LoVo (cell line): ENCODE data around the gene MBD4.
"Not testable (repeated sequence)": the region's sequence is repeated elsewhere in the genome, so short reads cannot be mapped to it uniquely, and the experiment has no call there.

ENCODE experiments used
- DNase-seq: peaks from one replicate; pipeline ENCODE4 v3.0.0-alpha.2; 2016; ENCODE audit warnings: low spot score

Gene MBD4

DNA sequence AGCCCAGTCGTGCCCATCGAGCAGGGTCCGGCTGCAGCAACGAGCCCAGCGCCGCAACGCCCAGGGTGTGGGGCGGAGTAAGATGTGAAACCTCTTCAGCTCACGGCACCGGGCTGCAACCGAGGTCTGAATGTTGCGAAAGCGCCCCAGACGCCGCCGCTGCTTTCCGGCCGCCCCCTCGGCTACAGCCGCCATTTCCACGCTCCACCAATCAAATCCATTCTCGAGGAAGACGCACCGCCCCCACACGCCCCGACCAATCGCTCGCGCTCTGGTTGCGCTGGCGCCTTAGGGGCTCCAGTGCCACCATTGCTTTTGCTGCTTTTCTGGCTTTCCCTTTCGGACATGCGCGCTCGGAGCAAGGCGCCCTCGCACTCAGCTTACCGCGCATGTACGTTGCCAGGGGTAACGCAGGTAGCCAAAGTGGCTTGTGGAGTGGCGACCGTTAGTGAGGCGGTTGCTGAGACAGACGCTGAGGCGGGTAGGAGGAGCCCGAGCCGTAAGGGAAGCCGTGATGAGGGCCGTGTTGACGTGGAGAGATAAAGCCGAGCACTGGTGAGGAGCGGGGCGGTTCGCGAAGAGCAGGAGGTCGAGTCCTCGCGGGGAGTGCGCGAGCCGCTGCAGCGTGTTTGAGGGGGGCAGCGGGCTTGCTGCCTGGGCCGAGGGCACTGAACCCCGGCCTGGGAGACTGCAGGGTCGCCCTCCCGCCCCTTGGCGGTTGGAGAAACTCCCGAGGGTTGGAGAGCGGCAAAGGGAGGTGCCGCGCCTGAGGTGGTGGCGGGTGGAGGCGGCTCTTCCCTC is at the start of gene MBD4, which contains the start of gene IFT122:
Gene MBD4, minus strand, starts transcription at position 132 of the 801 bp plus-strand sequence. Its CDS starts 115 bp downstream, at position 17.
Gene IFT122, plus strand, starts transcription at position 408 of the 801 bp plus-strand sequence. Its CDS starts 107 bp downstream, at position 515.
- DNase-seq: peak; percentile 97

DNA sequence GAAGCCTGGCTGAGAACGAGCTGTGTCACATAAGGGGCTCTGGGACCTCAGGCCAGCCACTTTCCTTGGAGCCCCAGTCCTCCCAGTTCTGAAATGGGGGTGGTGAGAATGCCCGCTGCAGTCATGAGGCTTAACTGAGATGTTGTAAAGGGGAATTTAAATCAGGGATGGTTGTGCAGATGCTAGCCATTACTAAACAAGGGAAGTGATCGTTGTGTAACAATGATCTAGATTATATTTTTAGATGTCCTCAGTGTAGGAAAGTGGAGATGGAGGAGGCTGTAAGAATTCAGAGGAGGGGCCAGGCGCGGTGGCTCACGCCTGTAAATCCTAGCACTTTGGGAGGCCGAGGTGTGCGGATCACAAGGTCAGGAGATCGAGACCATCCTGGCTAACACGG is 49.5 kb upstream of the MBD4 start:
- DNase-seq: not testable (repeated sequence)

DNA sequence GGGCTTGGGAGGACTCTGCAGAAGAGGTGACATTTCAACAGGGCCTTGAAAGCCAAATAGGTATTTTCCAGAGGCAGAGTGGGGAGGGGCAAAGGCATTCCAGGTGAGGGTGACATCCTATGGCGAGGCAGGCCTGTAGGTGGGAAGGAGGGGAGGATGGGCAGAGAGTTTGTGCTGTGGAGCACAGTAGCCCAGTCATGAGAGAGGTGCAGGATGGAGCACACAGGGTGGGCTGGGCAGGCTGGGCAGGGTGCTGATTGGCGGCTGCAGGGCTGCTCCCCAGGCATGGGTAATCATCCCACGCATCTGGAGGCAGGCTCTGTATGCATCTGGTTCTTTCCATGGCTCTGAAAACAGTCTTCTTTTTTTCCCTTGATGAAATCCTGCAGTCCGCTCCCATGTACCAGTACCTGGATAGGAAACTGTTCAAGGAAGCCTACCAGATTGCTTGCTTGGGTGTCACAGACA is 48.2 kb upstream of the MBD4 start:
- not testable (repeated sequence) for DNase-seq

DNA sequence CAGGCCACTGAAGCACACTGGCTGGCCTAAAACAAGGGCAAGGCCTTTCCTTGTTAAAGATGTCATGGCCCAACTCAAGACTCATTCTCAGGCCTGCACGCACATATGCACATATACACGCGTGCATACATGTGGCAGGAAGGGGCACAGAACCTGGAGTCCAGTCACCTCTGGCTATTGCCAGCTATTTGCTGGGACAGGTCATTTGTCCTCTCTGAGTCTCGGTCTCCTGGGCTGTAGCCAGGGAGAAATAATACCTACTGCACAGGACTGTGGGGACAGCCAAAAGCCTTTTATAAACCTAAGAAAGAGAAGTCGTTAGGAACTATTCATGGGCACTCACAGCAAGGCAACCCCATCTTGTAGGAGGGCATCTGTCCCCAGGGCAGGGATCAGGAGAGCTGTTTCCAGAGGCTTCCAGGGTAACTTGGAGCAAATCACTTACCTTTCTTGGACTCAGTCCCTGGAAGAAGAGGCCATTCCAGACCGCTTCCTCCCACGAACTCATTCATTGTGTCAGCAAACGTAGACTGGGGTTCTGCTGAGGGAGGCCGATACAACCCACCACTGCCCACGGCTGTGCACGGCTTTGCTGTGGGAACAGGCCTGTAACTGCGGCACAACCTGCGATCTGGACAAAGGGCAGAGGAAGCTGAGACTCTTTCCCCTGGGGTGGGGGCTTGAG is 47.6 kb upstream of the MBD4 start:
- no peak for DNase-seq

DNA sequence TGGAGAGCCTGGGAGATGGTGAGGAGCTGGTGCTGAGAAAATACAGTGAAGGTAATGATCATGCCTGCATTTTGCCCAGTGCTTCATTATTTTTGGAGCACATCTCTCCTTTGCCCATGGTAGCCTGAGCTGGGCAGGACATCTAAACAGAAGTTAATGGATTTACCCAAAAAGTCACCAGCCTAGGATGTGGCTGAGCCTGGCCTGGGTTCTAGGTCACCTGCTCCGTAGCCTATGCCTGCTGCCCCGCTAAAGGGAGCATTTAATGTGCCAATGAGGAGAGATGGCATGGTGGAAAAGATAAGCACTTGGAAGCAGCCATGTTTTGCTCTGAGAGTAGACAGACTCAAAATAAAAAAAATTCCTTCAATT is 46.9 kb upstream of the MBD4 start:
- no peak for DNase-seq

DNA sequence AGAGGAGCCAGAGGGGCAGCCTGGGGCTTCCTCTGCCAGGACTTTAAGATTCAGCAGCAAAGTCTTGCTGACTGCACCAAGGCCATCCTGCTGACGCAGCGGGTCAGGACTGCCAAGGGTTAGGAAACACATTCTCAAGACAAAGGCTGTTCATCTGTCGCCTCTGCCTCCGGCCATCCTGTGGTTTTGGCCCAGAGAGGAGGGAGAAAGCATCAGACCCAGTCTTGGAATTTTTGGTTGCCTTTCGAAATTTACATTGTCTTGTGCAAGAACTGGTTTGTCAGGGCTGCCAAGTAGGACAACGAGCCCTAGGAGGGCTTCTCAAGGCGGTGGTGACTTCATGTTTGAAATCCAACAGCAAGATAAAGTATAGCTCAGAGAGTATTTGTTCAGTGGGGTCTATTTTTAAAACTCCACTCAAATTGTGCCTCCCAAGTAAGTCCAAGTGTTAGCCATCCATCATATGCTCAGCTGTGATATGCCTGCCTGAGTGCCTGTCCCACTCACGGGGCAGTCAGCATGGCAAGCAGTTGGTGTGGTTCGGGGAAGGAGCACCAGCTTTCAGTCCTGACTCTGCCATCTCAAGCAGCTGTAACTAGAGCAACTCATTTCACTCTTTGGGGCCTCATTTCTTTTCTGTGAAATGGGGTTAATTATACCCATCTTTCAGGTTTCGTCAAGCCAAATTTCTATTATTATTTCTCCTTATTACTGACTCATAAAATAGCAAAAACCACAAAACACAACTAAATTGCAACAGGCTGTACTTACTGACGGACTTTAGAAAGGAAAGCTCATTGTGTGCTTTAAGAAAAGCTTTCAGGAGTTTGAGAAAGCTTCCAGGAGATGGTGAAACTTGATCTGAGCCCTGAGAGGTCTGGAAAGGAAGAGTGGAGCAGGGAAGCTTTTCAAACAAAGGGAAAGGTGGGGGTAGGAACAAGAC is 46.2 kb upstream of the MBD4 start:
- DNase-seq: no peak

DNA sequence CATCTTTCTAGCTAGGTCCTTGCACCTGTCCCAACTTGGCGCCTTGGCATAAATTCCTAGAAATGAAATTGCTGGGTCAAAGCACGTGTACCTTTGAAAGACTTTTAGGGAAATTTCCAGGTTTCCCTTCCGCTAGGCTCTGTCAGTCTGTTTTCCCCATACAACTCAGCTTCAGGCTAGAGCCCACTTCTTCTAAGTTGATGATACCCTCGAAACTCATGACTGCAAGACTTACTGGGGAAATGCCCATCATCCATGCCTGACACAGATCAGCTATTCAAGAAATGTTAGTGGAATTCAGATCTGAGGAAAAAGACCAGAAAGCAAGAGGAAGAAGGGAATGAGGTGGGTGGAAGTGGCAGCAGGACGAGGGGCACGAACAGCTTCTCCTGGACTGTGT is 45.4 kb upstream of the MBD4 start:
- not testable (repeated sequence) for DNase-seq

DNA sequence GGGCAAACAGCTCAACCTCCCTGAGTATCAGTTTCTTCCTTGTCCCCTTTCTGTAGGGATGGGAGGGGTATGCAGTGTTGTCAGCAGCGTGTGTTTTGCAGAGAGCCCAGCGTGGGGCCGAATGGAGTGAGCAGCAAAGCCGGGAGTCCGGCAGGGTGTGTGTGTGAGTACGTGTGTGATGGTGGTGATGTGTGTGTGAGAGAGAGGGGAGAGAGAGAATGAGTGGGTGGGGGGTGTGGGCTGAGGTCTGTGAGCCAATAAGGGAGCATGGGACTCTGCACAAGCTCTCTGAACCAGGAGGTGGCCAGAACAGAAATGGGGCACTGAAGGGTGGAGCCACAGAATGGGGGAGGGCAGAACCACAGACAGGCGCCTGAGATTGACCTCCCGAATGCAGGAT is 44.1 kb upstream of the MBD4 start:
- DNase-seq: no peak

DNA sequence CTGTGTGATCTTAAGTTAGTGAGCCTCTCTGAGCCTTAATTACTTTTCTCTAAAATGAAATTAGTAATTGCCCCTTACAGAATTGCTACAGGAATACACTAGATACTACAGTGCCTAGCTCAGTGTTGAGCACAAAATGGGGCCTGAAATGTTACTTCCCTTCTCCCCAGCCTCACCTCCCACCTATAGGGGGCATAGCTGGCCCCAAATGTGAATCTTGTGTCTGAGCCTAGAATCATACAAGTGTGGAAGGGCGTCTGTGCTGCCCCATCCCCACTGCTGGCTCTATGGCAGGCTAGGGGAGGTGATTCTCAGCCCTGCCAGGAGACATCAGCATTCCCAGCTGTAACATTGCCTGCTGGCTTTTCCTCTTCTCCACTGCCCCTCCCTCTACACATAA is 43.0 kb upstream of the MBD4 start:
- DNase-seq: no peak

DNA sequence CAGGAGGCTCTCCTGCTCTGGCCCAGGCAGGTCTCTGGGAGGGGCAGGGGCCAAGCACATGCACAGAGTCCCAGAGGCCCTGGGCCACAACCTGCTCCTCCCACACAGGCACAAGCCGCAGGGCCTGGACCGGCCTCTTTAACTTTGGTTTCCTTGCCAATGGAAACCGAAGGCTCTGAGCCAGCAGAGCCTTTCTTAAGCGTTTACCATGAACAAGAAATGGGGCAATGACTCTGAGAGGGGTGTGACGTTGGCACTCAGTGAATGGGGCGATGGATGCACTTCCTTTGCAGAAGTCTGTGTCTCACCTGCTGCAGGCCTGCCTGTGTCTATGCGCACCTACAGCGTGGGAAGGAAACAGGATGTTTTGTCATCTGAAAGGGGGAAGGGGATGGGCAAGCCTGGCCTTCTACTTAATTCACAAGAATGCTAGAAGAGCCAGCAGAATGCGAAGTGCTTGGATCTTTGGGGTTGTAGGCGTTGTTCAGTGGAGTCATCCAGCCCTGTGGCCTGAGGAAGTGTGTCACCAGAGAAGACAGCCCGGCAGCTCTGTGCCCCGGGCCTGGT is 42.1 kb upstream of the MBD4 start:
- no peak for DNase-seq

DNA sequence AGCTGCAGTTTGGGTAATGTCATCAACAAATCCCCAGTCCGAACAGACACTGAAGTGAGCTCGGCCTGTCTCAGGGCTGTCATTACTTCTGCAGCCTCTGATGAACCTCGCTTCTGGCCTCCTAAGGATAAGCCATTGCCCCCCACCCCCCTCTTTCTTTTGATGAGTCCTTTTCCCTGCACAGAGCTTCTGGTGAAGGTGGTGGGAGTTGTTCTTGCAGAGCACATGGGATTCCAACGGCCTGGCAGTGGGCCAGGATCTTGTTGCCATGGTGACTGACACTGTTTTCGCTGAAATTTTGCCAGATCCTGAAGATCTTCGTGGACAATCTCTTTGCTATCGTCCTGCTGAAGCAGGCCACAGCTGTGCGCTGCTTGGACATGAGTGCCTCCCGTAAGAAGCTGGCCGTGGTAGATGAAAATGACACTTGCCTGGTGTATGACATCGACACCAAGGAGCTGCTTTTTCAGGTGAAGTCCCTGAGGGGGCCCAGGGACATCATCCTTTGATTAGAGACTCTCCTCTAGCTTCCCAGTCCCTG is 41.5 kb upstream of the MBD4 start:
- DNase-seq: not testable (repeated sequence)

DNA sequence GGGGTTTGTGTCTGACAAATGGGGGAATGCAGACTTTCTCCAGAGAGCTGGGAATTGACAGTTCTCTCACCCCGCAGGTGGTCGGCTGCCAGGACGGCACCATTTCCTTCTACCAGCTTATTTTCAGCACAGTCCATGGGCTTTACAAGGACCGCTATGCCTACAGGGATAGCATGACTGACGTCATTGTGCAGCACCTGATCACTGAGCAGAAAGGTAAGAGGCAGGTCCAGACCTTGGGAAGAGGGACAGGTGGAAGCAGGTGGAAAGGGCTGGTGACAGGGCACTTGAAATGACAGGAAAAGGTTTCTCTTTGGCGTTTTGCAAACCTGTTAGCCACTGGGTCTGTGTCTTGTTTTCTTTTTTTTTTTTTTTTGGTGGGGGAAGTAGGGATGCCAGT is 36.8 kb upstream of the MBD4 start:
- DNase-seq: no peak

DNA sequence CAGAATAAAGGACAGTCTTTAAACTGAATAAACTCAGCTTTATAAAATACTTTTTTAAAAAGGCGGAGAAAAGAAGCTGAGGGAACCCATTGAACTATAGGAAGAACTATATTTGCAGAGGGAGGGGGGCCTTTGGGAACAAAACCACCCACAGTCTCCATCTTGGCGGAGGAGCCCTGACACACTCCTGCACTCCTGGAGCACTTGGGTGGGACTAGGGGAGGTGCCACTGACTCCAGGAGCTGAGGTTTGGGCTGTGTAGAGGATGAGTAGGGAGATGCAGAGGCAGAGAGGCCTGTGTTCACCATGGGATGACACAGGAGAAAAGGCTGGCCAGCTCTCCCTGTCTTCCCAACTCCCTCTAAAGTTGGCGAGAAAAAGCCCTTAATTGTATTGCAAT is 36.1 kb upstream of the MBD4 start:
- DNase-seq: no peak

DNA sequence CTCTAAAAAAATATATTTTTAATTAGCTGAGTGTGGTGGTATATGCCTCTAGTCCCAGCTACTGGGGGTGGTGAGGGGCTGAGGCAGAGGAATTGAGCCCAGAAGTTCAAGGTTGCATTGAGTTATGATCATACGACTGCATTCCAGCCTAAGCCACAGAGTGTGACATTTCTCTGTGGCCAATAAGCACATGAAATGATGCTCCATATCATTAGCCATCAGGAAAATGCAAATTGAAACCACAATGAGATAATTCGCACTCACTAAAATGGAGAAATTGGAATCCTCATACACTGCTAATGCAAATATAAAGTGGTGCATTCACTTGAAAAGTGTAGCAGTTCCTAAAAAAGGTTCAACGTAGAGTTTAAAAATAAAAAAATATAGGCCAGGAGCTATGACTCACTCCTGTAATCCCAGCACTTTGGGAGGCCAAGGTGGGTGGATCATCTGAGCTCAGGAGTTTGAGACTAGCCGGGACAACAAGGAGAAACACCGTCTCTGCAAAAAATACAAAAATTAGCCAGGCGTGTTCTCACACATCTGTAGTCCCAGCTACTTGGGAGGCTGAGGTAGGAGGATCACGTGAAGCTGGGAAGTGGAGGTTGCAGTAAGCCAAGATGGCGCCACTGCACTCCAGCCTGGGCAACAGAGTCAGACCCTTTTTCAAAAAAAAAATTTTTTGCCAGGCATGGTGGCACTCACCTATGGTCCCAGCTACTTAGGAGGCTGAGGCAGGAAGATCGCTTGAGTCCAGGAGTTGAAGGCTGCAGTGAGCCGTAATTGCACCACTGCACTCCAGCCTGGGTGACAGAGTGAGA is 35.4 kb upstream of the MBD4 start:
- DNase-seq: no peak

DNA sequence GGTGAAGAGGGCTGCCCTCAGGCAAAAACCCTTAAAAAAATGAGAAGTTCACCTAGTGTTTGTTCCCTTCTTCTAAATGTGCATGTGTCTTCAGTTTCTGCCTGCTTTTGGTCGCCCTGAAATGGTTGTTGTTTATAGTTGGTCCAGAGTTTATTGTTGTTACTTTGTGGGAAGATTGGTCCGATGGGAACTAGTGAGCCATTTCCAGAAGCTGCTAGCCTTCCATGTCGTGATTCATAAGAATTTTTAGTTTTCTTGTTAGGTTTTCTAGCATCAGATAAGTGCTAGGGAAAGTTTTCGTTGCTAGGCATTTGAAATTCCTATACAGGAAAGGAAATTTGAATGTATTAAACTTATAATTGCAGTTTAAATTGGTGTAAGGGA is 34.0 kb upstream of the MBD4 start:
- DNase-seq: no peak

DNA sequence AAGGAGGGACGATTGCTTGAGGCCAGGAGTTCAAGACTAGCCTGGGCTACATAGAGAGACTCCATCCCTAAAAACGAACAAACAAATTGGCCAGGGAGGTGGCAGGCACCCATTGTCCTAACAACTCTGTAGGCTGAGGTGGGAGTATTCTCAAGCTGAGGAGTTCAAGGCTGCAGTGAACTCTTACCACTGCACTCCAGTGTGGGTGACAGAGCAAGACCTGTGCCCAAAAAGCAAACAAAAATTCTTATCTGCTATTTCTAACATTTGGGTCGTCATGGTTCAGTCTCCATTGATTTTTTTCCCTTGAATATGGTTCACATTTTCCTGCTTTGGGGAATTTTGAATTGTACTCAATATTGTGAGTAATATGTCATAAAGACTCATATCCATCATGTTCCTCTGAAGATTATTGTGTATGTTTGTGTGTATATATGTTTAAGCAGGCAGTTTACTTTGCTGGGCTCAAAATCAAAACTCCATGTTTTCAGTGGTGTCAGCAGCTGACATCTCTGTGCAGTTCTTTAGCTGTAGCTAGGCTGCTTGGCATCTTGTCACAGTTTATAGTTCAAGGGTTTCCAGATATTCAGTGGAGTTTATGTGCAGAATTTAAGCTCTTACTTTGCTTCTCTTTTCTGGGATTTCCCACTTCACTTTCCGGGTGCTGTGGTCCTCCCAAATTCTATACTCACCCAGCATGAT is 33.5 kb upstream of the MBD4 start:
- no peak for DNase-seq

DNA sequence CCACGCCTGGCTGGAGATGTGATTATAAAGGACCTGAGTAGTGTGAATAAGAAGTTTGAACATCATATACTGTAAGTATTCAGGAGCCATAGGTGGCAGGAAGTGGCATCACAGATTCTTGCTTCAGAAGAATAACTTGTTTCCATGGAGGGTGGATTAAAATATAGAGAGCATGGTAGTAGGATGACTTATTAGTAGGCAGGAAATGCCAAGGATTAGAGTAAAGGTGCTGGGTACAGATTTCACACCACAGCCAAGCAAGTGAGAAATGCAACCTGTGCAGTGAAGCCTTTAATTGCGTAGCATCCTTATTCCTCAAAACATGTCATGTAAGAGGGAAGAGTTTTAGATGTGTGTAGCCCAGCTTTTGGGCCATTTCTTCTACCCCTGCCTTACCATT is 31.1 kb upstream of the MBD4 start:
- no peak for DNase-seq

DNA sequence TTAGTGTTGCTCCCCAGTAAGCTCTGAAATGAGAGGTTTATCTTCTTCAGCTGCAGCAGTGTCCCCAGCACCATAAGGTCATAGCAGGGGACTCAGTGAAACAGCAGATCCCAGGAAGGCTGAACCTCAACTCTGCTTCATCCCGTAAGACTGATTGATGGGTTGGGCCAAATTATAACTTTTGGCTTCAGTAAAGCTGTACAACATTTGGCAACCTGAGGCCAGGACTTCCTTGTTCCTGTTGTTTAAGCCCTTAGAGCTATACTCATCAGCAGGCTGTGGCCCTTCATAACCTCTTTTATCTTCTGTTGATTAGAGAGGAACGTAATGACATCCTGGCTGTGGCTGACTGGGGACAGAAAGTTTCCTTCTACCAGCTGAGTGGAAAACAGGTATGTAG is 29.3 kb upstream of the MBD4 start:
- no peak for DNase-seq

DNA sequence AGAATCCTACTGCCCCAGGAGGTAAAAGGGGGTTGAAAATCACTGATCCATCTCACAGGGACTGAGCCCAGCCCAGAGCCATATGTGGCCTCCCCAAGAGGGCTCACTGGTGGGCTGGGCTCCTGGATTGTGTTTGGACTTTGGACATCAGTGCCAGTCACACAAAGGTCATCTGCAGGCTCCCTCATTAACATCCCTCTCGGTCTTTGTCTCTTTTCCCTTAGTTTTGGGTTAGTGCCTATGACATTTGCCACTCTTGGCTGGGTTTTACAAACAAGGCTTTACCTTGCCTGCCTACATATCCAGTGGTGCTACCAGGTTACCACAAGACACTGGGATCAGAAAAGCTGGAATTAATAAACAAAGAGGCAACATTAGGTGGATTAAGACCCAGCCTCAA is 28.2 kb upstream of the MBD4 start:
- DNase-seq: no peak

DNA sequence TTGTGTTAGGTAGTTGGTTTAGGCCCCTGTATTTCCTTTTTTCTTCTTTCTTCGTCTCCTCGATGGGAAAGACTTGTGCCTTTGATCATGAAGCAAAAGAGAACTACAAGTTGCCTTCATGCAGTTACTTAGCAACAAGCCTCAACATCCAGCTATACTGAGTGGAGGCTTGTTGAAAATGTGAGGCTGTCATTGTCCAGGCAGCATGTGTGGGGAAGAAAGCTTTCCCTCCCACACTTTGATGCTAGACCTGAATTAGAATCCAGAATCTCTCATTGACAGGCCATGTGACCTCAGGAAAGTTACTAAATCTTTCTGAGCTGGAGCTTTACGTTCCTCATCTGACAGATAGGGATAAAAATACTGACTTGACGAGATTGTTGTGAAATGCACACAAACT is 24.0 kb upstream of the MBD4 start:
- no peak for DNase-seq
